HG03060 (cell line): ENCODE results near the gene COLQ.

Experiments
- ATAC-seq: cut with Tn5 transposase; IDR thresholded peaks from one replicate; pipeline ENCODE4 v1.9.1; 2021; ENCODE audit warnings: low read depth, moderate number of reproducible peaks; ENCODE audit not compliant: unreplicated experiment

Gene COLQ

GRCh38 chr3:15520804-15521572 is 518 bp downstream of the COLQ start:
- ATAC-seq, result no peak

- no peak for ATAC-seq
These were observed 1.3 kb downstream of the COLQ start for GRCh38 chr3:15520185-15520584.

- ATAC-seq, result no peak
These were observed 2.4 kb downstream of the COLQ start for GRCh38 chr3:15519096-15519495.

GRCh38 chr3:15514663-15515340 is 6.7 kb downstream of the COLQ start:
- ATAC-seq, result no peak

- no peak for ATAC-seq
These were observed 7.5 kb downstream of the COLQ start for GRCh38 chr3:15513810-15514662.

GRCh38 chr3:15513116-15513515 is 8.4 kb downstream of the COLQ start:
- no peak for ATAC-seq

GRCh38 chr3:15512166-15512565 is 9.3 kb downstream of the COLQ start:
- ATAC-seq, result no peak

GRCh38 chr3:15511156-15511555 is 10.3 kb downstream of the COLQ start:
- ATAC-seq, result no peak

- ATAC-seq, result no peak
These were observed 11.0 kb downstream of the COLQ start for GRCh38 chr3:15510493-15510892.

- no peak for ATAC-seq
These were observed 14.9 kb downstream of the COLQ start for GRCh38 chr3:15506571-15506970.

GRCh38 chr3:15505479-15506165 is 15.9 kb downstream of the COLQ start:
- no peak for ATAC-seq

- no peak for ATAC-seq
These were observed 18.9 kb downstream of the COLQ start for GRCh38 chr3:15502616-15503015.

GRCh38 chr3:15501126-15501525 is 20.4 kb downstream of the COLQ start:
- no peak for ATAC-seq

GRCh38 chr3:15500107-15500724 is 21.3 kb downstream of the COLQ start:
- ATAC-seq, result no peak

GRCh38 chr3:15499536-15499935 is 22.0 kb downstream of the COLQ start:
- no peak for ATAC-seq

- no peak for ATAC-seq
These were observed 22.9 kb downstream of the COLQ start for GRCh38 chr3:15498431-15499214.

GRCh38 chr3:15497964-15498363 is 23.5 kb downstream of the COLQ start:
- ATAC-seq, result no peak

GRCh38 chr3:15496341-15496664 is 25.2 kb downstream of the COLQ start:
- ATAC-seq, result no peak

- no peak for ATAC-seq
These were observed 25.8 kb downstream of the COLQ start for GRCh38 chr3:15495461-15496340.
